ENCODE measurements around the gene FUT1. TPM values are rescaled to one million over a fixed set of nuclear protein-coding genes. Genes with fewer than 3 reads are reported as not detected.

Gene FUT1
- total RNA-seq, 2 donors from 2014 or later, result 14.8 to 79.1 TPM

GRCh38 chr19:48741129-48741999 lies 11.1 kb downstream of the FUT1 start:
- Histone ChIP-seq H3K36me3 (replicated peaks in 1 of 2; ENCODE audit: insufficient read depth in 1 of 2, low read depth in 2 of 2) (no peaks in the 10 kb centered on the region), H3K27me3 (no peaks in the 10 kb centered on the region), H3K4me3 (no peak overlapping the region), H3K27ac (peak overlapping the region; percentile 79 to 93 (median 88)), H3K9me3 (no peaks in the 10 kb centered on the region), H3K4me1 (peaks cover 54% of the 10 kb centered on the region)
- 28 to 29% methylated on average over 20 to 35 of the region's 35 CpGs for WGBS, 2 donors
- intact Hi-C loops (cut with DNase I), result no loop called here
- TF ChIP-seq CTCF (IDR thresholded peaks at IDR 0.05) (no peak), POLR2A (IDR thresholded peaks at IDR 0.05) (no peak)
- DNase-seq, result peak; percentile 65 to 78 (median 72)
- ATAC-seq, result no peak

GRCh38 chr19:48740164-48740972 lies 12.1 kb downstream of the FUT1 start, which contains the start of gene RASIP1:
Gene RASIP1 (minus strand): TSS chr19:48740610. CDS start chr19:48740282, 328 bp downstream.
- peak within 1 kb of the TSS; percentile 79 to 93 (median 88) for H3K27ac ChIP-seq
- WGBS, 2 donors, result 19 to 42% methylated on average over 13 to 25 of the region's 27 CpGs
- no peaks in the 10 kb centered on the region for H3K27me3 ChIP-seq
- H3K4me3 ChIP-seq, result peak within 1 kb of the TSS; percentile 4 to 23
- no peaks in the 10 kb centered on the region for H3K36me3 ChIP-seq (replicated peaks in 1 of 2; ENCODE audit: insufficient read depth in 1 of 2, low read depth in 2 of 2)
- TF ChIP-seq CTCF (IDR thresholded peaks at IDR 0.05) (no peak), POLR2A (IDR thresholded peaks at IDR 0.05) (peak; percentile 34 to 38 (median 36))
- no peaks in the 10 kb centered on the region for H3K9me3 ChIP-seq
- no peak for ATAC-seq
- peak in 2 of 4 donors; percentile 41 to 42 for DNase-seq
- peaks cover 51% of the 10 kb centered on the region for H3K4me1 ChIP-seq
- intact Hi-C loops (cut with DNase I), result no loop called here

- TF ChIP-seq POLR2A (IDR thresholded peaks at IDR 0.05) (peak in 1 of 3 donors; percentile 47), CTCF (IDR thresholded peaks at IDR 0.05) (no peak)
- ATAC-seq (no peak), DNase-seq (peak; percentile 55 to 73 (median 64))
- intact Hi-C loops (cut with DNase I), result no loop called here
- H3K4me3 ChIP-seq, result peak overlapping the region; percentile 4 to 23
- H3K27me3 ChIP-seq, result no peaks in the 10 kb centered on the region
- 4 to 17% methylated on average over 30 to 45 of the region's 51 CpGs for WGBS, 2 donors
- peaks cover 51% of the 10 kb centered on the region for H3K4me1 ChIP-seq
- H3K27ac ChIP-seq, result peak overlapping the region; percentile 79 to 93 (median 88)
- no peaks in the 10 kb centered on the region for H3K9me3 ChIP-seq
- no peaks in the 10 kb centered on the region for H3K36me3 ChIP-seq (replicated peaks in 1 of 2; ENCODE audit: insufficient read depth in 1 of 2, low read depth in 2 of 2)
These were observed 12.9 kb downstream of the FUT1 start for GRCh38 chr19:48739404-48740163.

- intact Hi-C loops (cut with DNase I), result no loop called here
- H3K4me1 ChIP-seq, result peaks cover 51% of the 10 kb centered on the region
- WGBS, 2 donors, result 1 to 13% methylated on average over 11 to 84 of the region's 96 CpGs
- peak overlapping the region; percentile 79 to 93 (median 88) for H3K27ac ChIP-seq
- H3K36me3 ChIP-seq (replicated peaks in 1 of 2; ENCODE audit: insufficient read depth in 1 of 2, low read depth in 2 of 2), result no peaks in the 10 kb centered on the region
- peak overlapping the region; percentile 4 to 23 for H3K4me3 ChIP-seq
- TF ChIP-seq CTCF (IDR thresholded peaks at IDR 0.05) (peak in 5 of 7 experiments; percentile 7 to 98 (median 65)), POLR2A (IDR thresholded peaks at IDR 0.05) (peak; percentile 60 to 91 (median 66))
- peak; percentile 84 for ATAC-seq
- peak; percentile 96 to 98 (median 97) for DNase-seq
- H3K27me3 ChIP-seq, result no peaks in the 10 kb centered on the region
- no peaks in the 10 kb centered on the region for H3K9me3 ChIP-seq
These were observed 13.7 kb downstream of the FUT1 start for GRCh38 chr19:48738557-48739403.
